A549 treated with AZD9567 at 1 μM for 4 hours (cell line): ENCODE results near the gene ASB15. TPM values are rescaled to one million over a fixed set of nuclear protein-coding genes. Genes with fewer than 3 reads are reported as not detected.

Experiments
- total RNA-seq: library from RNA; stranded (reverse); fragments of 200-300 nt; extraction: Qiagen RNA extraction; gene quantifications from 5 replicates; pipeline ENCODE4 v1.2.3, GENCODE V29; 2022; ENCODE audit not compliant: insufficient read depth

The ASB15 gene
- total RNA-seq, result not detected in 5 replicates

DNA sequence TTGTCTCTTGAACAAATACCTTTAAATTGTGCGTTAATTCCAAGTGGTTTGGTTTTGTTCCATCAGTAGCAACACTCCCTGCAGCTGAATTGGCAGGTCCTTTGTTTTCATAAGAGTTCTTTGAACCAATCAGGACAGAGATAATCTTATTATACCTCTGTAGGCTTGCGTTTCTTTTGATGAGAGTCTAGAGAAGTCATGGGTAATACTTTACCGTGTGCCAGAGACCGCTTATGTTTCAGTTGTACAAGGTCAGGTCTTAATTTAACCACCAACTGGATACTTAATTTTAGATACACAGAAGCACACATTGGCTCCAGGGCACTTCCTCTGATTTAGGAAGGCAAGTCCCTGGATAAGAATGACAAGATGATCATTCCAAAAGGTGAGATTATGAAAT lies at the start of gene ASB15:
TSS of gene ASB15 (plus strand) at position 292 of the 400 bp plus-strand sequence. CDS start 12,682 bp downstream, outside the sequence.

DNA sequence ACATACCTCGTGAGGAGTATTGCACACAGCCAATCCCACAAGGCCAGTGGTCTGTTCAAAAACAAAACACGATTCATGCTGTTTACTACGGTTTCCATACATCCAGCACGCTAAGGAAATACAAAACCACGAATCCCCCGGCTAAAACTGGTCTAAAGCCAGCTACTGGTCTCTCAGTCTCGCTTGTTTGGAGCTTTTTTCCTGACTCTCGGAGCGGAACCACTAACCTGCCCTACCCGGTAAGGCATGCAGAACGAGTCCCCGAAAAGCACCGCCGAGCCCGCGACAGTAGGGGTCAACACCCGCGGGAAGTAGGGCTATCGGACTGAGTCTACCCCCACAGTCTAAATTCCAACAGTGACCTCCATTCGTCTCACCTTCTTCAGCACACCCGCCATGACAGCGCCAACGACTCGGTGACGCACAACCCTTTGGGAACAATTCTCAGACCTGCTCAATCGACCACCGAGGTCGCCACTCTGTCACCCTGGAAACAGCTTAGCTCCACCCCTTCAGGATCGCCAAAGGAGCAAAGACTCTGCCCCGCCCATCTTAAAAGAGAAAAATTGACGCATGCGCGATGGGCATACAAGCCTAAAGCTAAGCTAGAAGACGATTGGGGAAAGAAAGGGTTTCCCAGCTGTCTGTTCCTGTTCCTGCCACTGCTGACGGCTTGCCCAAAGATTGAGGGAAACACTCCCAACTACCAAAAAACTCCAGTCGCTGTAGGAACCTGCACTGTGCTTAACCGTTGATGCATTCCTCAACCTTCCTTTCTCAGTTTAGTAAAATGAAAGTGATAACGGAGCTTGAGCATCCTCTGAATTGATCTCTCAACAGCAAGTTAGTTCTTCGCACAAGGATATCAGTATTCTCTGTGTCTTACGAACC lies 44.0 kb upstream of the ASB15 start, which contains the start of gene NDUFA5:
TSS of gene NDUFA5 (minus strand) at position 421 of the 891 bp plus-strand sequence. CDS start at position 398, 23 bp downstream.

DNA sequence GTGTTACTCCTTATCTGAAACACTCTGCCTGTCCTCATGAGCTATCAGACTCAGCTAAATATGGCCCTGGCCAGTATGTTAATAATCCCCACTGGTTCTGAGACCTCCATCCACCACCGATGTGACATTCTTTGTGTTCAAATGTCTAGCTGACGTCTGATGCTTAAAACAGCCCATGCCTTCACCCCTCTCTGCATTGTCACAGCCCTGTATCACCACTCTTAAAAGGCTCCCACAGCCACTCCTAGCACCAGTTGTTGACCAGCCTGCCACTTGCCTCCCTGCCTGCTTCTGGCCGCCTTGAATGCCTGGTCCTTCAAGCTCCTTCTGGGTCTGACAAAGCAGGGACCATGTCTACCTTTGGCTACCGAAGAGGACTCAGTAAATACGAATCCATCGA lies 54.0 kb downstream of the ASB15 start, which contains the start of gene LMOD2:
TSS of gene LMOD2 (plus strand) at position 253 of the 400 bp plus-strand sequence. CDS start at position 351, 98 bp downstream.

Other genes starting within 250 kb of the ASB15 start
- gene IQUB, start 67.2 kb upstream of the ASB15 start, total RNA-seq, result 0.02 to 0.04 TPM (median 0.03 TPM) in 4 of 5 replicates, not detected in the other
- 28.2 to 46.6 TPM (median 37.2 TPM) in 5 replicates for gene NDUFA5, start 44.0 kb upstream of the ASB15 start, total RNA-seq
- gene LMOD2, start 54.0 kb downstream of the ASB15 start, total RNA-seq, result not detected in 5 replicates
- 18.8 to 31.3 TPM (median 22.8 TPM) in 5 replicates for gene WASL, start 147.2 kb downstream of the ASB15 start, total RNA-seq
- not detected in 5 replicates for gene HYAL4, start 243.3 kb downstream of the ASB15 start, total RNA-seq